HG02973 (cell line): Measurements from ENCODE around the gene TFG.
A peak's percentile ranks its signal among the peaks of the same experiment; 100 is the strongest.
"Not testable (repeated sequence)": the region's sequence is repeated elsewhere in the genome, so short reads cannot be mapped to it uniquely, and the experiment has no call there.

Source experiments
- ATAC-seq: cut with Tn5 transposase; IDR thresholded peaks from one replicate; pipeline ENCODE4 v1.9.1; 2021; ENCODE audit warnings: moderate library complexity; ENCODE audit not compliant: unreplicated experiment

TFG gene

DNA sequence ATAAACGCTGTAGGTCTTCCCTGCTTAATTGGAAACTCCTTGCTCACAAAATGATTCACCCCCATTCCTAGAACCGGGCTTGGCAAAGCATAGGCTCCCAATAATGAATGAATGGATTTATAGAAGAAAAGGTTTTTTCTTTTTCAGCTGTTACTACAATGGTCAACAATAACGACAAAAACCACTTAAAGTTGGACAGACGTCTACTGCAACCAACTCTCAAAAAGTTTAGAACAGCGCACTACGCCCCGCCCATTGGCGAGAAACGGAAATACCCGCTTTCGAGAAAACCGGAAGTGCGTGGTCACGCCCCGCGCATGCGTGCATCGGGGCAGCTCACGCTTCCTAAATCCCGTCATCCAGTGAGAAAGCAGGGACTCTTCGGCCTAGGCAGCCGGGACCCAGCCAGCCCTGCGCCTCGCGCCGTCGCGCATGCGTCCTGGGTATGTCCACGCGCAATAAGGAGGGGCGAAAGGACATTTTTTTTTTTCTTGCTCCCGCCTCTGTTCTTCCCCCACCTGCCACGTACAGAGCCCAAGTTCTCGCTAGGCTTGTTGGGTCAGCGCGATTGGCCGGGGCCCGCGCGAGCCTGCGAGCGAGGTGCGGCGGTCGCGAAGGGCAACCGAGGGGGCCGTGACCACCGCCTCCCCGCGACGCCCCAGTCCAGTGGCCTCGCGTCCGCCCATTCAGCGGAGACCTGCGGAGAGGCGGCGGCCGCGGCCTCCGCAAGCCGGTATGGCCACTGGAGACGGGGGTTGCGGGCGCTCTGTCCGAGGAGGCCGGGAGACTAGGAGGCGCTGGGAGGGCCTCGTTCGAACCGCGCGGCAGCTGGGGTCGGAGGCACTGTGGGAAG, at the start of gene TFG:
TFG (plus strand) TSS at position 506 of the 853 bp plus-strand sequence. CDS start 4,192 bp downstream, outside the sequence.
- peak; percentile 92 for ATAC-seq

- ATAC-seq: not testable (repeated sequence)
Observed at GRCh38 chr3:100661294-100661693, 48.0 kb upstream of the TFG start.

GRCh38 chr3:100662113-100662823, 47.0 kb upstream of the TFG start:
- no peak for ATAC-seq

GRCh38 chr3:100665230-100665629, 44.1 kb upstream of the TFG start:
- ATAC-seq: no peak

DNA sequence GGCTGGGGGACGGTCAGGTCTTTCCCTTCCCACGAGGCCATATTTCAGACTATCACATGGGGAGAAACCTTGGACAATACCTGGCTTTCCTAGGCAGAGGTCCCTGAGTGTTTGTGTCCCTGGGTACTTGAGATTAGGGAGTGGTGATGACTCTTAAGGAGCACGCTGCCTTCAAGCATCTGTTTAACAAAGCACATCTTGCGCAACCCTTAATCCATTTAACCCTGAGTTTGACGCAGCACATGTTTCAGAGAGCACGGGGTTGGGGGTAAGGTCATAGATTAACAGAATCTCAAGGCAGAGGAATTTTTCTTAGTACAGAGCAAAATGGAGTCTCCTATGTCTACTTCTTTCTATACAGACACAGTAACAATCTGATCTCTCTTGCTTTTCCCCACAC, 42.6 kb upstream of the TFG start:
- not testable (repeated sequence) for ATAC-seq

DNA sequence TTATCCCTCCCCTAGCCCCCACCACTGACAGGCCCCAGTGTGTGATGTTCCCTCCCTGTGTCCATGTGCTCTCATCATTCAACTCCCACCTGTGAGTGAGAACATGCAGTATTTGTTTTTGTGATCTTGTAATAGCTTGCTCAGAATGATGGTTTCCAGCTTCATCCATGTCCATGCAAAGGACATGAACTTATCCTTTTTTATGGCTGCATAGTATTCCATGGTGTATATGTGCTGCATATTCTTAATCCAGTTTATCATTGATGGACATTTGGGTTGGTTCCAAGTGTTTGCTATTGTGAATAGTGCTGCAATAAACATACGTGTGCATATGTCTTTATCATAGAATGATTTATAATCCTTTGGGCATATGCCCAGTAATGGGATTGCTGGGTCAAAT, 42.0 kb upstream of the TFG start:
- ATAC-seq: not testable (repeated sequence)

DNA sequence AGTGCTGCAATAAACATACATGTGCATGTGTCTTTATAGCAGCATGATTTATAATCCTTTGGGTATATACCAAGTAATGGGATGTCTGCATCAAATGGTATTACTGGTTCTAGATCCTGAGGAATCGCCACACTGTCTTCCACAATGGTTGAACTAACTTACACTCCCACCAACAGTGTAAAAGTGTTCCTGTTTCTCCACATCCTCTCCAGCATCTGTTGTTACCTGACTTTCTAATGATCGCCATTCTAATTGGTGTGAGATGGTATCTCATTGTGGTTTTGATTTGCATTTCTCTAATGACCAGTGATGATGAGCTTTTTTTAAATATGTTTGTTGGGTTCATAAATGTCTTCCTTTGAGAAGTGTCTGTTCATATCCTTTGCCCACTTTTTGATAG, 38.3 kb upstream of the TFG start:
- ATAC-seq: not testable (repeated sequence)

- ATAC-seq: no peak
Observed at GRCh38 chr3:100681496-100681895, 27.8 kb upstream of the TFG start.

- ATAC-seq: no peak
Observed at GRCh38 chr3:100682056-100682853, 27.0 kb upstream of the TFG start.

GRCh38 chr3:100682854-100683760, 26.2 kb upstream of the TFG start:
- no peak for ATAC-seq

DNA sequence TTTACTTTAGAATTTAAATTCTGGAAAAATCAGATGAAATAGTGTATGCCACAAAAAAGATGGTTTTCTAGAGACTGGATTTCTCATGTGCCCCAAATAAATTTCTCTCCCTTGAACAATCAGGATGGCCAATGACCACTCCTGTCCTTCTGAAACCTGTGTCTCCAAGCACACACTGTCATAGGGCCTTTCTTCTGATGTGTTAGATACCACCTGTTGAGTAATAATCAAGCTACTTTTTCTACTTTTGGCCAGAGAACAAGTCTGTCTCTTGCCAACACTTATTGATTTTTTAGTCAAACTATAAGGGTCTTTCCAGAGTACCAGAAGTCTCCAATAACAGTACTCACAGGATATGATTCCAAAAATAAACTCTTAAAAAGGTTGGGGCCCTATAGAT, 16.1 kb upstream of the TFG start:
- no peak for ATAC-seq

DNA sequence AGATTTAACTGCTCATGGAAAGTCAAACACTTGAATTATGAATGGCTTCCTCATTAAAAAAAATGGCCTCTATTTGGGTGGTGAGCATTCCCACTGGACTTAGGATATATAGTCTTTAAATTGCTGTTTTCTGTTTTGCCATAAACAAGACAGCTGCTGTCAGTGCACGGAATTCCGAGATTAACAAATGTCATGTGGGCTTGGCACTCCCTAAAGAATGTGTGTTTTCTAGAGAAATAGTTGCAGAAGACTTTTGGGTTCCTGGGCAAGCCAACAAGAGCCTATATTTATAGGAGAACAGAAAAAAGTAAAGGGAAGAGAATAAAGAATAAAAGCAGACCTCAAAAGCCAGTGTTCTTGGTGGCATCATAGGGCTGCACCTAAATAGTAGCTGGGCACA, 13.6 kb upstream of the TFG start:
- no peak for ATAC-seq

GRCh38 chr3:100696161-100696560, 13.1 kb upstream of the TFG start:
- no peak for ATAC-seq

- ATAC-seq: no peak
Observed at GRCh38 chr3:100697172-100697571, 12.1 kb upstream of the TFG start.

DNA sequence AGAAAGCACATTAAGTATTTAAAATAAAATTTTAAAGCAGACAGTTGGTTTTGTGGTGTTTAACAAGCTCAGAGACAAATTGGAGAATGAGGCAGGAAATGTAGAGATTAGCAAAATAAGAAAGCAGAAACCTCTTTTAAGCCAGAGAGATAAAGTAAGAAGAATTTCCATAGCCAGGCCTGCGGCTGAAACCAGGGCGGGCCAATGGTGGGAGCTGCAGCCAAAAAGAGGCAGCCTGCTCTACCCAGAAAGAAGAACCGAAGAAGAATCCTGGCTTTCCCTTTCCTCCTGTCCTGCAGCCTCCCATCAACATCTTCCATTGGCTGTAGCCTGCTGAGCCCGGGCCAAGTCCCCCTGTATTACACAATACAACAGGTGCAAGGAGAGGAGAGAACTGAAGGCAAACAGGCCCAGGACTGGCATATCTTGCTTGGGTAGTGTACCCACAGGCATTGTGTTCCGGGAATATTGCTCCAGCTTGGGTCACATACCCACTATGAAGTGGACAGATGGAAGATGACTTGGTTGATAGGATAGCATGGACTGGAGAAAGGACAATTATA, 11.5 kb upstream of the TFG start:
- ATAC-seq: no peak

DNA sequence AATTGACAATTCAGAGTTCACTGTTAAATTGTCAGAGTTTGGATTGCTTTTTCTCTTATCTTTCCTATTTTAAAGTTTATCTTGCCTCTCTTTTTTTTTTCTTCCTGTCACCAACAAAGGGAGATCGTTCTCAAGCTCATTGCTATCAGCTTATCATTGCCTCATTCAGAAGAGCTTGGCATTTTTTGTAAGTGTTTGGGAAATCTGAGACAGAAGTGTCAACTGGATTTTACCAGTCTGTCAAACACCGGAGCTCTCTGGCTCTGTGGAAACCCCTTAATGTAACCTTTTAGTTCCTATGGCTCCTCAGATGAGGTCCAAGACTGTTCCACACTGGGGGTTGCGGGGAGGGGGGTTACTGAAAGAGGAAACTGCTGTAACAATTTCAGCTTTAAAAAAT, 10.6 kb upstream of the TFG start:
- no peak for ATAC-seq

- no peak for ATAC-seq
Observed at GRCh38 chr3:100700708-100701107, 8.6 kb upstream of the TFG start.

DNA sequence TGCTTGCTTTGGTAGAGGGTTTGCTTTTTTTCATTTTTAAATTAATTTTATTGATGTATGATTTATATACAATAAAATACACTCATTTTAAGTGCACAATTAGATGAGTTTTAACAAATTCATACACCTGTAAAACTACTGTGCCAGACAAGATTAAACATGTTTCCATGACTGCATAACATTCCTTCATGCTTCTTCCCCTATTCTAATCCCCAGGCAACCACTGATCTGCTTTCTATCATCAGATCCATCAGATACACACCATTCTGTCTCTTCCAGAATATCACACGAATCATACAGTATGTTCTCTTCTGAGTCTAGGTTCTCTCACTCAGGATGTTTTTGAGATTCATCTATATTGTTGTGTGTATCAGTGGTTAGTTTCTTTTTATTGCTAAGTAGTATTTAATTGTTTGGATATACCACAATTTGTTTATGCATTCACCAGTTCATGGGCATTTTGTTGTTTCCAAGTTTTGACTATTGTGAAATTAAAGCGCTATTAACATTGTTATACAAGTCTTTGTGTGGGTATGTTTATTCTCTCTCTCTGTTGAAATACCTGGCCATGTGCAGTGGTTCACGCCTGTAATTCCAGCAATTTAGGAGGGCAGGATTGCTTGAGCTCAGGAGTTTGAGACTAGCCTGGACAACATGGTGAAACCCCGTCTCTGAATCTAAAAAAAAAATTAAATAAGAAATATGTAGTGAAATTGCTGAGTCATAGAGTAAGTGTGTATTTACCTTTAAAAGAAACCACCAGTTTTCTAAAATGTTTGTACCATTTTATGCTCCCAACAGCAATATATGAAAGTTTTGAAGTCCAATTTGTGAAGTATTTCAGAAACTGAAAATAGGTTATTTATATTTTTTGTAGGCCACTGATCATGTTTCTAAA, 7.0 kb upstream of the TFG start:
- ATAC-seq: no peak

- no peak for ATAC-seq
Observed at GRCh38 chr3:100702980-100703345, 6.3 kb upstream of the TFG start.
